Keratinocyte (primary cell): ENCODE measurements around the gene ZBTB49.

Source experiments
- CTCF ChIP-seq, 3 experiments: IDR thresholded peaks in 1 of 3; conservative IDR thresholded peaks in 1 of 3; optimal IDR thresholded peaks in 1 of 3; 2 replicates in 2 of 3; 3 replicates in 1 of 3; pipeline versions ENCODE3 to v1.5.1; 2011; ENCODE audit warnings: low read length in 3 of 3, mild to moderate bottlenecking in 3 of 3, moderate library complexity in 2 of 3, control low read depth in 1 of 3, inconsistent platforms in 1 of 3; ENCODE audit not compliant: insufficient read depth in 2 of 3; ENCODE audit errors: extremely low read depth in 1 of 3
- EZH2 ChIP-seq: IDR thresholded peaks from one replicate; pipeline ENCODE4 v1.6.1; 2012; ENCODE audit warnings: inconsistent platforms, mild to moderate bottlenecking, low read length, moderate library complexity

- no peak for TF ChIP-seq CTCF (optimal IDR thresholded peaks at IDR 0.05 in 1 of 3, IDR thresholded peaks at IDR 0.05 in 1 of 3, conservative IDR thresholded peaks at IDR 0.05 in 1 of 3; ENCODE audit: extremely low read depth in 1 of 3, insufficient read depth in 2 of 3, low read length in 3 of 3)
- no peak for TF ChIP-seq EZH2
These were observed 21.3 kb upstream of the ZBTB49 start for GRCh38 chr4:4268776-4269175.
